GM12878 (cell line): ENCODE results near the gene SDF4. TPM values are rescaled to one million over a fixed set of nuclear protein-coding genes. Genes with fewer than 3 reads are reported as not detected.

ENCODE experiments used
- ATAC-seq: fragments of 200-7000 bp; cut with Tn5 transposase; 3 replicates; pipeline ENCODE4 v1.9.1; 2020; ENCODE audit warnings: mild to moderate bottlenecking, moderate library complexity
- BruUV-seq: library from RNA; stranded (reverse); fragments of 400-500 nt; replicated peaks from 2 replicates; lab custom pipeline; 2021; lab: Mats Ljungman, UMichigan
- CTCF ChIA-PET: fragments of 300-600 bp; sonication (Branson Sonifier 250); formaldehyde crosslinking; extraction: SDS; loops from one replicate; lab custom pipeline; 2021; ENCODE audit warnings: inconsistent platforms; lab: Yijun Ruan, JAX
- POLR2A ChIA-PET: fragments of 350-600 bp; formaldehyde crosslinking; extraction: SDS; loops from one replicate; lab custom pipeline; 2021; ENCODE audit warnings: inconsistent platforms; lab: Charles Lee
- RAD21 ChIA-PET: fragments of 300-600 bp; sonication (Branson Sonifier 250); formaldehyde crosslinking; loops from one replicate; lab custom pipeline; 2023; ENCODE audit warnings: antibody characterized with exemption; ENCODE audit not compliant: unreplicated experiment; lab: Charles Lee
- SMC1A ChIA-PET: fragments of 300-600 bp; sonication (Branson Sonifier 250); formaldehyde crosslinking; loops from one replicate; lab custom pipeline; 2023; ENCODE audit not compliant: unreplicated experiment, uncharacterized antibody; lab: Charles Lee
- DNase-seq: peaks from one replicate; pipeline ENCODE4 v3.0.0-alpha.2; 2011; ENCODE audit warnings: low read depth, low spot score
- FAIRE-seq: peaks from 3 replicates; lab custom pipeline; 2011; peaks lifted over from hg19 to GRCh38; lab: Jason Lieb, UNC
- H2AFZ ChIP-seq: 2 replicates; pipeline ENCODE4 v1.6.0; 2011; ENCODE audit warnings: low read depth, low read length, control low read depth; ENCODE audit not compliant: control insufficient read depth
- H3K27ac ChIP-seq: 2 replicates; pipeline ENCODE4 v1.5.1; 2011; ENCODE audit warnings: control low read depth; ENCODE audit not compliant: control insufficient read depth, insufficient read depth
- H3K27me3 ChIP-seq, 2 experiments: replicated peaks in 1 of 2; 2 replicates each; pipeline versions ENCODE4 v1.6.0 to v1.6.1; 2011; ENCODE audit warnings: low read length in 1 of 2; ENCODE audit not compliant: control insufficient read depth in 2 of 2, insufficient read depth in 2 of 2
- H3K36me3 ChIP-seq, 2 experiments: 2 replicates each; pipeline ENCODE4 v1.5.1; 2011; ENCODE audit warnings: low read length in 1 of 2; ENCODE audit not compliant: control insufficient read depth in 2 of 2, insufficient read depth in 2 of 2
- H3K4me1 ChIP-seq: 2 replicates; pipeline ENCODE4 v1.6.1; 2011; ENCODE audit warnings: mild to moderate bottlenecking, low read length, moderate library complexity, mixed read lengths; ENCODE audit not compliant: control insufficient read depth, insufficient read depth
- H3K4me2 ChIP-seq: 2 replicates; pipeline ENCODE4 v1.6.0; 2011; ENCODE audit warnings: control low read depth; ENCODE audit not compliant: control insufficient read depth, insufficient read depth
- H3K4me3 ChIP-seq: fragments of 200-600 bp; sonication (generic); 2 replicates; pipeline ENCODE4 v1.5.1; 2016
- H3K79me2 ChIP-seq: 2 replicates; pipeline ENCODE4 v1.6.0; 2011; ENCODE audit warnings: low read length; ENCODE audit not compliant: control insufficient read depth, insufficient read depth
- H3K9ac ChIP-seq: 2 replicates; pipeline ENCODE4 v1.8.0; 2011; ENCODE audit warnings: low read length, control low read depth, mixed read lengths; ENCODE audit not compliant: control insufficient read depth, insufficient read depth
- H3K9me3 ChIP-seq: replicated peaks from 3 replicates; pipeline ENCODE4 v1.5.1; 2011; ENCODE audit warnings: mild to moderate bottlenecking, low read length; ENCODE audit not compliant: control insufficient read depth, insufficient read depth
- H4K20me1 ChIP-seq: 2 replicates; pipeline ENCODE4 v1.6.0; 2011; ENCODE audit not compliant: control insufficient read depth, insufficient read depth
- BRCA1 ChIP-seq: IDR thresholded peaks from 2 replicates; pipeline ENCODE4 v1.6.1; 2011; ENCODE audit warnings: low read depth, low read length, improper control_type of control experiment
- HCFC1 ChIP-seq: fragments of 150-350 bp; IDR thresholded peaks from 2 replicates; pipeline ENCODE4 v1.6.1; 2014; ENCODE audit warnings: low read length
- HDGF ChIP-seq: fragments of 450-650 bp; IDR thresholded peaks from 2 replicates; pipeline ENCODE4 v1.6.1; 2016; ENCODE audit warnings: antibody characterized with exemption
- IRF4 ChIP-seq: IDR thresholded peaks from 2 replicates; pipeline ENCODE4 v1.6.1; 2011; ENCODE audit warnings: low read depth, low read length
- JUND ChIP-seq: IDR thresholded peaks from 2 replicates; pipeline ENCODE4 v1.6.1; 2012; ENCODE audit warnings: low read depth, mild to moderate bottlenecking, low read length, improper control_type of control experiment, moderate library complexity
- MTA2 ChIP-seq: fragments of 450-650 bp; IDR thresholded peaks from 2 replicates; pipeline ENCODE4 v1.6.1; 2016; ENCODE audit warnings: low read depth, mild to moderate bottlenecking, moderate library complexity
- RAD51 ChIP-seq: fragments of 450-650 bp; IDR thresholded peaks from 2 replicates; pipeline ENCODE4 v1.6.1; 2016; ENCODE audit warnings: moderate library complexity, mild to moderate bottlenecking, inconsistent platforms
- SP1 ChIP-seq: IDR thresholded peaks from one replicate; pipeline ENCODE4 v1.6.1; 2011; ENCODE audit warnings: low read depth, low read length
- SPI1 ChIP-seq: IDR thresholded peaks from 2 replicates; pipeline ENCODE4 v1.6.1; 2011; ENCODE audit warnings: low read depth, mild to moderate bottlenecking, low read length, moderate library complexity, borderline replicate concordance; ENCODE audit not compliant: insufficient read depth
- STAT1 ChIP-seq: fragments of 450-650 bp; conservative IDR thresholded peaks from 2 replicates; pipeline ENCODE4 v1.6.1; 2014; ENCODE audit warnings: antibody characterized with exemption, mild to moderate bottlenecking
- USF2 ChIP-seq: IDR thresholded peaks from 2 replicates; pipeline ENCODE4 v1.6.1; 2011; ENCODE audit warnings: low read depth, low read length, improper control_type of control experiment, borderline replicate concordance
- ZBTB4 ChIP-seq: fragments of 450-650 bp; formaldehyde crosslinking; IDR thresholded peaks from 2 replicates; pipeline ENCODE4 v1.4.0; 2022; ENCODE audit warnings: mild to moderate bottlenecking, moderate library complexity
- WGBS: methylation state at CpG from one replicate; pipeline ENCODE4 v1.1.6; 2016; ENCODE audit warnings: low lambda C conversion rate; ENCODE audit not compliant: insufficient replicate concordance, insufficient coverage; ENCODE audit errors: missing lambda C conversion rate; 5-methylcytosine and 5-hydroxymethylcytosine counted together
- in situ Hi-C: fragments of 300-500 bp; cut with MboI; formaldehyde crosslinking; loops from 9 replicates; pipeline ENCODE4 v1.14.3; 2018; ENCODE audit warnings: mixed read lengths
- intact Hi-C: fragments of 100-400 bp; cut with micrococcal nuclease; formaldehyde crosslinking; loops from one replicate; pipeline ENCODE4 v1.14.2; 2022; ENCODE audit not compliant: unreplicated experiment
- polyA plus RNA-seq, 11 experiments: library from polyadenylated mRNA; depleted of rRNA in 4 of 11; unstranded in 6 of 11; stranded (reverse) in 5 of 11; fragments of >200 nt; fragmentation: Nextera tagmentation in 4 of 11; fragmentation: Illumina TruSeq in 1 of 11; extraction: Ambion mirVana in 4 of 11; extraction: Trizol in 1 of 11; gene quantifications; 1 replicate in 1 of 11; 2 replicates in 10 of 11; pipeline versions ENCODE4 v1.2.1 to v1.2.3, GENCODE V29; 2011 to 2016; ENCODE audit warnings: inconsistent platforms in 2 of 11, missing spikeins in 2 of 11, low read depth in 1 of 11
- total RNA-seq, 4 experiments: library from RNA; depleted of rRNA in 3 of 4; stranded (reverse); fragments of >200 nt in 3 of 4; fragmentation: Illumina TruSeq in 1 of 4; extraction: Trizol in 1 of 4; gene quantifications; 2 replicates each; pipeline versions ENCODE4 v1.2.1 to v1.2.3, GENCODE V29; 2013 to 2021
- TF ChIP-seq, protein P1 (sequence below): fragments of 450-650 bp; IDR thresholded peaks from 2 replicates; pipeline ENCODE4 v1.6.1; 2017; ENCODE audit warnings: antibody characterized with exemption, mild to moderate bottlenecking, moderate library complexity
- TF ChIP-seq, protein P2 (sequence below): fragments of 450-650 bp; IDR thresholded peaks from 2 replicates; pipeline ENCODE4 v1.6.1; 2018; ENCODE audit warnings: borderline replicate concordance, mild to moderate bottlenecking; ENCODE audit not compliant: partially characterized antibody

Gene SDF4
- total and polyA plus RNA-seq, 10 of the 15 experiments (the other 5 are each of a cell fraction or from before 2014, with no cell fraction given) = 0.44 to 97.2 (median 40.2) TPM

- TF ChIP-seq SPI1 (no peak), HDGF (no peak), MTA2 (no peak), BRCA1 (no peak), IRF4 (no peak), SP1 (no peak)
- TF ChIP-seq, all 136 proteins: peak for 0
Measured at GRCh38 chr1:1262758-1263157, 31.0 kb upstream of the SDF4 start (continued).

- H3K79me2 ChIP-seq = no peaks in the 10 kb centered on the region
- ATAC-seq = no peak
- no peak overlapping the region for H3K27ac ChIP-seq
- H3K9me3 ChIP-seq = no peaks in the 10 kb centered on the region
- BruUV-seq = no TSS peak
- H2AFZ ChIP-seq = no peak overlapping the region
- no peak for DNase-seq
- H3K4me1 ChIP-seq = no peaks in the 10 kb centered on the region
- no peaks in the 10 kb centered on the region for H3K27me3 ChIP-seq
- H3K36me3 ChIP-seq = peaks cover 18 to 19% of the 10 kb centered on the region in 2 experiments
- no peak for FAIRE-seq
- ChIA-PET POLR2A (interaction anchor here (0.7 to 1.0 kb wide), 2 partner anchors 12 to 40 kb away, joined by 4 read pairs; no protein-coding TSS in a partner anchor), RAD21 (no interaction called here), SMC1A (interaction anchor here (1.7 kb wide), 1 partner anchor 12 kb away, joined by 8 read pairs; no protein-coding TSS in a partner anchor), CTCF (interaction anchor here (1.6 kb wide), 1 partner anchor 12 kb away, joined by 4 read pairs; no protein-coding TSS in a partner anchor)
- no peak overlapping the region for H3K4me3 ChIP-seq
- intact Hi-C loops = no loop called here
- H3K4me2 ChIP-seq = no peak overlapping the region
- no peak overlapping the region for H3K9ac ChIP-seq
- in situ Hi-C loops = no loop called here
- H4K20me1 ChIP-seq = no peaks in the 10 kb centered on the region
- WGBS = 98% methylated on average over 17 of the region's 17 CpGs
- TF ChIP-seq HCFC1 (no peak), RAD51 (no peak), JUND (no peak), STAT1 (no peak), ZBTB4 (CRISPR knock-in tag) (no peak), USF2 (no peak)
- TF ChIP-seq, protein P1, sequence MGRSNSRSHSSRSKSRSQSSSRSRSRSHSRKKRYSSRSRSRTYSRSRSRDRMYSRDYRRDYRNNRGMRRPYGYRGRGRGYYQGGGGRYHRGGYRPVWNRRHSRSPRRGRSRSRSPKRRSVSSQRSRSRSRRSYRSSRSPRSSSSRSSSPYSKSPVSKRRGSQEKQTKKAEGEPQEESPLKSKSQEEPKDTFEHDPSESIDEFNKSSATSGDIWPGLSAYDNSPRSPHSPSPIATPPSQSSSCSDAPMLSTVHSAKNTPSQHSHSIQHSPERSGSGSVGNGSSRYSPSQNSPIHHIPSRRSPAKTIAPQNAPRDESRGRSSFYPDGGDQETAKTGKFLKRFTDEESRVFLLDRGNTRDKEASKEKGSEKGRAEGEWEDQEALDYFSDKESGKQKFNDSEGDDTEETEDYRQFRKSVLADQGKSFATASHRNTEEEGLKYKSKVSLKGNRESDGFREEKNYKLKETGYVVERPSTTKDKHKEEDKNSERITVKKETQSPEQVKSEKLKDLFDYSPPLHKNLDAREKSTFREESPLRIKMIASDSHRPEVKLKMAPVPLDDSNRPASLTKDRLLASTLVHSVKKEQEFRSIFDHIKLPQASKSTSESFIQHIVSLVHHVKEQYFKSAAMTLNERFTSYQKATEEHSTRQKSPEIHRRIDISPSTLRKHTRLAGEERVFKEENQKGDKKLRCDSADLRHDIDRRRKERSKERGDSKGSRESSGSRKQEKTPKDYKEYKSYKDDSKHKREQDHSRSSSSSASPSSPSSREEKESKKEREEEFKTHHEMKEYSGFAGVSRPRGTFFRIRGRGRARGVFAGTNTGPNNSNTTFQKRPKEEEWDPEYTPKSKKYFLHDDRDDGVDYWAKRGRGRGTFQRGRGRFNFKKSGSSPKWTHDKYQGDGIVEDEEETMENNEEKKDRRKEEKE = no peak
- TF ChIP-seq, protein P2, sequence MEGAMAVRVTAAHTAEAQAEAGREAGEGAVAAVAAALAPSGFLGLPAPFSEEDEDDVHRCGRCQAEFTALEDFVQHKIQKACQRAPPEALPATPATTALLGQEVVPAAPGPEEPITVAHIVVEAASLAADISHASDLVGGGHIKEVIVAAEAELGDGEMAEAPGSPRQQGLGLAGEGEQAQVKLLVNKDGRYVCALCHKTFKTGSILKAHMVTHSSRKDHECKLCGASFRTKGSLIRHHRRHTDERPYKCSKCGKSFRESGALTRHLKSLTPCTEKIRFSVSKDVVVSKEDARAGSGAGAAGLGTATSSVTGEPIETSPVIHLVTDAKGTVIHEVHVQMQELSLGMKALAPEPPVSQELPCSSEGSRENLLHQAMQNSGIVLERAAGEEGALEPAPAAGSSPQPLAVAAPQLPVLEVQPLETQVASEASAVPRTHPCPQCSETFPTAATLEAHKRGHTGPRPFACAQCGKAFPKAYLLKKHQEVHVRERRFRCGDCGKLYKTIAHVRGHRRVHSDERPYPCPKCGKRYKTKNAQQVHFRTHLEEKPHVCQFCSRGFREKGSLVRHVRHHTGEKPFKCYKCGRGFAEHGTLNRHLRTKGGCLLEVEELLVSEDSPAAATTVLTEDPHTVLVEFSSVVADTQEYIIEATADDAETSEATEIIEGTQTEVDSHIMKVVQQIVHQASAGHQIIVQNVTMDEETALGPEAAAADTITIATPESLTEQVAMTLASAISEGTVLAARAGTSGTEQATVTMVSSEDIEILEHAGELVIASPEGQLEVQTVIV = no peak
Measured at GRCh38 chr1:1262071-1262470, 30.3 kb upstream of the SDF4 start.
